ENCODE measurements around the gene EEF1G.

EEF1G gene

GRCh38 chr11:62605902-62606301, 32.2 kb upstream of the EEF1G start:
- peaks cover 0 to 58% of the 10 kb centered on the region in 2 experiments; a peak in 1 of 3 replicates for H3K36me3 ChIP-seq (ENCODE audit: control insufficient read depth in 2 of 2, insufficient read depth in 1 of 2, low read length in 2 of 2)
- H3K27ac ChIP-seq (ENCODE audit: extremely low read depth, low read depth, low read length) = no peak overlapping the region
- H3K9me3 ChIP-seq (ENCODE audit: control insufficient read depth, insufficient read depth, low read depth, low read length) = no peaks in the 10 kb centered on the region
- ChIA-PET CTCF (interaction anchor here (0.7 to 1.0 kb wide), 3 partner anchors 17 to 1834 kb away, joined by 3 to 4 read pairs (median 3); no protein-coding TSS in a partner anchor), POLR2A (interaction anchor here (1.0 to 1.1 kb wide), 2 partner anchors 14 to 32 kb away, joined by 6 to 7 read pairs; partner anchors contain the start of genes EEF1G and TUT1)
- no peaks in the 10 kb centered on the region for H3K4me1 ChIP-seq (ENCODE audit: control insufficient read depth, insufficient read depth, low read length)
- no peak overlapping the region for H3K4me3 ChIP-seq (ENCODE audit: low read depth, low read length)
- TF ChIP-seq ZNF548 (tag by site-specific recombination; IDR thresholded peaks at IDR 0.05) (no peak), ZNF621 (tag by site-specific recombination; IDR thresholded peaks at IDR 0.05) (no peak), ZBTB21 (tag by site-specific recombination; IDR thresholded peaks at IDR 0.05) (no peak), ZNF23 (tag by site-specific recombination; IDR thresholded peaks at IDR 0.05; ENCODE audit: borderline replicate concordance) (no peak), ZNF654 (tag by site-specific recombination; IDR thresholded peaks at IDR 0.05; ENCODE audit: low read depth) (no peak), ZNF211 (tag by site-specific recombination; IDR thresholded peaks at IDR 0.05; ENCODE audit: low read depth) (no peak), ZNF174 (tag by site-specific recombination; IDR thresholded peaks at IDR 0.05) (no peak), ZNF521 (tag by site-specific recombination; IDR thresholded peaks at IDR 0.05) (no peak), ZNF112 (tag by site-specific recombination; IDR thresholded peaks at IDR 0.05) (no peak), ZNF580 (tag by site-specific recombination; IDR thresholded peaks at IDR 0.05) (no peak), ZNF843 (tag by site-specific recombination; IDR thresholded peaks at IDR 0.05) (no peak), ZSCAN18 (tag by site-specific recombination; IDR thresholded peaks at IDR 0.05) (no peak), ZBTB17 (tag by site-specific recombination; IDR thresholded peaks at IDR 0.05) (no peak), EGR2 (tag by site-specific recombination; IDR thresholded peaks at IDR 0.05; ENCODE audit: low read depth) (no peak), ZNF157 (tag by site-specific recombination; IDR thresholded peaks at IDR 0.05) (no peak), ZBTB20 (tag by site-specific recombination; IDR thresholded peaks at IDR 0.05) (no peak), SP2 (tag by site-specific recombination; IDR thresholded peaks at IDR 0.05) (no peak), ZNF555 (tag by site-specific recombination; conservative IDR thresholded peaks at IDR 0.05) (no peak)
- TF ChIP-seq, protein P1, sequence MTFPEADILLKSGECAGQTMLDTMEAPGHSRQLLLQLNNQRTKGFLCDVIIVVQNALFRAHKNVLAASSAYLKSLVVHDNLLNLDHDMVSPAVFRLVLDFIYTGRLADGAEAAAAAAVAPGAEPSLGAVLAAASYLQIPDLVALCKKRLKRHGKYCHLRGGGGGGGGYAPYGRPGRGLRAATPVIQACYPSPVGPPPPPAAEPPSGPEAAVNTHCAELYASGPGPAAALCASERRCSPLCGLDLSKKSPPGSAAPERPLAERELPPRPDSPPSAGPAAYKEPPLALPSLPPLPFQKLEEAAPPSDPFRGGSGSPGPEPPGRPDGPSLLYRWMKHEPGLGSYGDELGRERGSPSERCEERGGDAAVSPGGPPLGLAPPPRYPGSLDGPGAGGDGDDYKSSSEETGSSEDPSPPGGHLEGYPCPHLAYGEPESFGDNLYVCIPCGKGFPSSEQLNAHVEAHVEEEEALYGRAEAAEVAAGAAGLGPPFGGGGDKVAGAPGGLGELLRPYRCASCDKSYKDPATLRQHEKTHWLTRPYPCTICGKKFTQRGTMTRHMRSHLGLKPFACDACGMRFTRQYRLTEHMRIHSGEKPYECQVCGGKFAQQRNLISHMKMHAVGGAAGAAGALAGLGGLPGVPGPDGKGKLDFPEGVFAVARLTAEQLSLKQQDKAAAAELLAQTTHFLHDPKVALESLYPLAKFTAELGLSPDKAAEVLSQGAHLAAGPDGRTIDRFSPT (tag by site-specific recombination; IDR thresholded peaks at IDR 0.05) = no peak

DNA sequence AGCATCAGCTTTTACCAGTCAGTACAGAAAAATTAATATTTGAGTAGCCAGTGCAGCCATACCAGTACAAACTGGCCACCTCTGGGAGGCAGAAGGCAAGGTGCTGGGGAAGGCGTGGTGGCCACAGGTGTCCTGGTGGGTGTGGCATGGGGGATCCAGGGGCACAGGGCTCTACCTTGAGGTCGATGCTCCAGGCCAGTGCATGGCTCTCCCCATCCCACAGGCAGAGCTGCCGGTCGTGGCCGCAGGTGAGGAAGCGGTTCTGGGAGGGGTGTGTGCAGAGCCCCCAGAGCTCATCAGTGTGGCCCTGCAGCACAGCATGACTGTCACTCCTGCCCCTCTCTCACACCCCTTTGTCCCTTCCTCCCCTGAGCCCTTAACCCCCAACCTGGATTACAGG, 31.8 kb upstream of the EEF1G start:
- peaks cover 0 to 58% of the 10 kb centered on the region in 2 experiments; a peak in 1 of 3 replicates for H3K36me3 ChIP-seq (ENCODE audit: control insufficient read depth in 2 of 2, insufficient read depth in 1 of 2, low read length in 2 of 2)
- no peaks in the 10 kb centered on the region for H3K4me1 ChIP-seq (ENCODE audit: control insufficient read depth, insufficient read depth, low read length)
- POLR2A ChIA-PET = interaction anchor here (1.1 to 3.1 kb wide), 2 partner anchors 13 to 14 kb away, joined by 6 to 21 read pairs; partner anchors contain the start of gene TUT1
- H3K9me3 ChIP-seq (ENCODE audit: control insufficient read depth, insufficient read depth, low read depth, low read length) = no peaks in the 10 kb centered on the region
- CTCF ChIA-PET = interaction anchor here (0.9 to 2.4 kb wide), 3 partner anchors 13 to 88 kb away, joined by 3 to 11 read pairs (median 3); no protein-coding TSS in a partner anchor
- H3K27ac ChIP-seq (ENCODE audit: extremely low read depth, low read depth, low read length) = no peak overlapping the region
- no peak overlapping the region for H3K4me3 ChIP-seq (ENCODE audit: low read depth, low read length)
- TF ChIP-seq SCRT2 (tag by site-specific recombination; IDR thresholded peaks at IDR 0.05) (peak; percentile 43; the same call in 1 of the 2 replicates), ZNF645 (tag by site-specific recombination; IDR thresholded peaks at IDR 0.05) (no peak), ZNF571 (tag by site-specific recombination; IDR thresholded peaks at IDR 0.05) (no peak)
